D721Med (cell line): Measurements from ENCODE around the gene MGAT5.

Experiments used
- DNase-seq: peaks from one replicate; pipeline ENCODE4 v3.0.0; 2011; ENCODE audit warnings: low spot score; ENCODE audit not compliant: insufficient read length
- FAIRE-seq: peaks from 2 replicates; lab custom pipeline; 2011; peaks lifted over from hg19 to GRCh38; lab: Jason Lieb, UNC
- TF ChIP-seq, protein P1 (sequence below): IDR thresholded peaks from 2 replicates; pipeline ENCODE4 v1.5.1; 2012; ENCODE audit warnings: mild to moderate bottlenecking, control low read depth; ENCODE audit not compliant: insufficient read depth; ENCODE audit errors: missing control alignments

Gene MGAT5

DNA sequence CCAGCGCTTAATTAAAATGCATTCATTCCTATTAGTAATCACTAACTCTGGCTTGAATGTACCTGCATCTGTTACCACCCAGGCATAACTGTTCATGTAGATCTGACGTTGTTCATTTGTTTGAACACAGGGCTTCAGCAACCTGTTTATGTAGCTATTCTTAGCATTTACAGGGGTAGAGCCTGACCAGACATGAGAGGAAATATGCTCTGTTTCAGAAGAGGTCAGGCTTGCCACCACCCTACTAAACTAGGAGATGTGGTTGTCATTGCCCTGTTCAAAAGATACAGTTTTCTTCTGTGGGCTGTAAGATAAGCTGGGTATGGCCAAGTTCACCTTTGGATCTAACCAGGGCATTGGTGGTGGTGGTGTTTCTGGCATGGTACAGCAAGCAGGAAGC, 8.8 kb downstream of the MGAT5 start:
- TF ChIP-seq, protein P1, sequence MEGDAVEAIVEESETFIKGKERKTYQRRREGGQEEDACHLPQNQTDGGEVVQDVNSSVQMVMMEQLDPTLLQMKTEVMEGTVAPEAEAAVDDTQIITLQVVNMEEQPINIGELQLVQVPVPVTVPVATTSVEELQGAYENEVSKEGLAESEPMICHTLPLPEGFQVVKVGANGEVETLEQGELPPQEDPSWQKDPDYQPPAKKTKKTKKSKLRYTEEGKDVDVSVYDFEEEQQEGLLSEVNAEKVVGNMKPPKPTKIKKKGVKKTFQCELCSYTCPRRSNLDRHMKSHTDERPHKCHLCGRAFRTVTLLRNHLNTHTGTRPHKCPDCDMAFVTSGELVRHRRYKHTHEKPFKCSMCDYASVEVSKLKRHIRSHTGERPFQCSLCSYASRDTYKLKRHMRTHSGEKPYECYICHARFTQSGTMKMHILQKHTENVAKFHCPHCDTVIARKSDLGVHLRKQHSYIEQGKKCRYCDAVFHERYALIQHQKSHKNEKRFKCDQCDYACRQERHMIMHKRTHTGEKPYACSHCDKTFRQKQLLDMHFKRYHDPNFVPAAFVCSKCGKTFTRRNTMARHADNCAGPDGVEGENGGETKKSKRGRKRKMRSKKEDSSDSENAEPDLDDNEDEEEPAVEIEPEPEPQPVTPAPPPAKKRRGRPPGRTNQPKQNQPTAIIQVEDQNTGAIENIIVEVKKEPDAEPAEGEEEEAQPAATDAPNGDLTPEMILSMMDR: no peak
- FAIRE-seq (no peak), DNase-seq (no peak)

- TF ChIP-seq, protein P1: no peak
- DNase-seq (no peak), FAIRE-seq (no peak)
Observed at GRCh38 chr2:134268265-134268664, 14.4 kb downstream of the MGAT5 start.

- no peak for DNase-seq
- TF ChIP-seq, protein P1: no peak
- no peak for FAIRE-seq
Observed at GRCh38 chr2:134269230-134269629, 15.4 kb downstream of the MGAT5 start.

GRCh38 chr2:134269972-134270735, 16.3 kb downstream of the MGAT5 start:
- no peak for FAIRE-seq
- DNase-seq: no peak
- TF ChIP-seq, protein P1: no peak

DNA sequence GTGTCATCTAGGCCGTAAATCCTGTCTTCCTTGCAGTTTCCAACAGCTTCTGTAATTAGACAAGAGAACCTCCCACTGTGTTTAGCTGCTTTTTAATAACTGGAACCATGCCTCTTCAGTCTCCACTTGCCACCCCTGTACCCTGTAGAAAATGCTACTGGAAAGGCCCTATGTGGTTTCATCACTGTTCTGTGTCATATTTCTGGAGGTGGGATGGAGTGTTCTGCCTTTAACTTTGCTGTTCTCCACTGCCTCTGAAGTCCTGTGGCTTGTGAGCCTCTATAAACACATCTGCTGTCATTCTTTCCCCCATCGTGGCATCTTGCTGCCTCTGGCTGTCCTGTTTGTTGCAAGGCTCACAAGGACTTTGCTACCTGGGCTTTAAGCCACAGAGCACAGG, 17.9 kb downstream of the MGAT5 start:
- FAIRE-seq (no peak), DNase-seq (no peak)
- TF ChIP-seq, protein P1: no peak

GRCh38 chr2:134272806-134273205, 18.9 kb downstream of the MGAT5 start:
- no peak for FAIRE-seq
- TF ChIP-seq, protein P1: no peak

GRCh38 chr2:134273256-134273983, 19.5 kb downstream of the MGAT5 start:
- TF ChIP-seq, protein P1: no peak
- DNase-seq (no peak), FAIRE-seq (no peak)

More at GRCh38 chr2:134272806-134273205, 18.9 kb downstream of the MGAT5 start:
- DNase-seq: no peak
